ENCODE data around the gene PLCB1.

The PLCB1 gene

GRCh38 chr20:8764344-8764962 lies 632.4 kb downstream of the PLCB1 start:
- Histone ChIP-seq H3K27me3 (ENCODE audit: insufficient read depth, low read length) (no peaks in the 10 kb centered on the region), H4K20me1 (ENCODE audit: insufficient read depth, low read length) (no peaks in the 10 kb centered on the region), H3K4me2 (ENCODE audit: low read length) (no peak overlapping the region), H3K9me3 (ENCODE audit: low read length) (no peaks in the 10 kb centered on the region), H3K4me3 (ENCODE audit: low read depth, low read length, poor library complexity, severe bottlenecking) (no peak overlapping the region), H3K9me2 (ENCODE audit: low read depth, low read length) (no peaks in the 10 kb centered on the region), H3F3A (ENCODE audit: insufficient read depth, low read length) (no peaks in the 10 kb centered on the region), H2AFZ (ENCODE audit: low read length) (no peak overlapping the region), H3K9ac (ENCODE audit: low read length) (no peak overlapping the region), H3K36me3 (ENCODE audit: insufficient read depth, low read length) (no peaks in the 10 kb centered on the region), H3K27ac (ENCODE audit: low read depth, low read length, poor library complexity, severe bottlenecking) (no peak overlapping the region), H3K4me1 (ENCODE audit: insufficient read depth, low read length, severe bottlenecking) (no peaks in the 10 kb centered on the region), H3K79me2 (ENCODE audit: insufficient read depth, low read length) (no peaks in the 10 kb centered on the region)
- TF ChIP-seq, protein P1, sequence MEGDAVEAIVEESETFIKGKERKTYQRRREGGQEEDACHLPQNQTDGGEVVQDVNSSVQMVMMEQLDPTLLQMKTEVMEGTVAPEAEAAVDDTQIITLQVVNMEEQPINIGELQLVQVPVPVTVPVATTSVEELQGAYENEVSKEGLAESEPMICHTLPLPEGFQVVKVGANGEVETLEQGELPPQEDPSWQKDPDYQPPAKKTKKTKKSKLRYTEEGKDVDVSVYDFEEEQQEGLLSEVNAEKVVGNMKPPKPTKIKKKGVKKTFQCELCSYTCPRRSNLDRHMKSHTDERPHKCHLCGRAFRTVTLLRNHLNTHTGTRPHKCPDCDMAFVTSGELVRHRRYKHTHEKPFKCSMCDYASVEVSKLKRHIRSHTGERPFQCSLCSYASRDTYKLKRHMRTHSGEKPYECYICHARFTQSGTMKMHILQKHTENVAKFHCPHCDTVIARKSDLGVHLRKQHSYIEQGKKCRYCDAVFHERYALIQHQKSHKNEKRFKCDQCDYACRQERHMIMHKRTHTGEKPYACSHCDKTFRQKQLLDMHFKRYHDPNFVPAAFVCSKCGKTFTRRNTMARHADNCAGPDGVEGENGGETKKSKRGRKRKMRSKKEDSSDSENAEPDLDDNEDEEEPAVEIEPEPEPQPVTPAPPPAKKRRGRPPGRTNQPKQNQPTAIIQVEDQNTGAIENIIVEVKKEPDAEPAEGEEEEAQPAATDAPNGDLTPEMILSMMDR (IDR thresholded peaks at IDR 0.05; ENCODE audit: low read length) = no peak
- no peak for TF ChIP-seq EZH2 (IDR thresholded peaks at IDR 0.05; ENCODE audit: borderline replicate concordance, low read length)

DNA sequence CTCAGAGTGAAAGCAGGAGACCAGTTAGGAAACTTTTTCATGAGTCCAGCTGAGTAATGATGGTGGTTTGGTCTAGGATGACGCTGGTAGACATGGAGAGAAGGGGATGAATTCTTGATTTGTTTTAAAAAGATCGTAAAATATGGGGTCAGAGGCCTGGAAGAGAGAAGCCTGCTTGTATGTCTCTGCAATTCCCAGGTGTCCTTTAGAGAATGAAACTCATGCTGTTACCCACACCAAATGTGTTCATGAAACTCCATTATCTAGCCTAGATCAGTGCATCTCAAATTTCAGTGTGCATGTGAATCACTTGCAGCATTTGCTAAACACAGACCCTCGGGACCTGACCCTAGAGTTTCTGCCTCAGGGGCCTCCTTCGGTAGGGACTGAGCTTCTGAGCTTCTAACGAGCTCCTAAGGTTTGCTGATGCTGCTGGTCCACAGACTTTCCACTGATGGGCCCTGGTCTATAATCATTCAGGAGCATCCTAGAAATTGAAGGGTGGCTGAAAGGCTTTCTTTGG lies 634.9 kb downstream of the PLCB1 start:
- H3K4me3 ChIP-seq (ENCODE audit: low read depth, low read length, poor library complexity, severe bottlenecking) = no peak overlapping the region
- no peak for TF ChIP-seq EZH2 (IDR thresholded peaks at IDR 0.05; ENCODE audit: borderline replicate concordance, low read length)
- TF ChIP-seq, protein P1 (IDR thresholded peaks at IDR 0.05; ENCODE audit: low read length) = no peak
- H3K9me2 ChIP-seq (ENCODE audit: low read depth, low read length) = no peaks in the 10 kb centered on the region

DNA sequence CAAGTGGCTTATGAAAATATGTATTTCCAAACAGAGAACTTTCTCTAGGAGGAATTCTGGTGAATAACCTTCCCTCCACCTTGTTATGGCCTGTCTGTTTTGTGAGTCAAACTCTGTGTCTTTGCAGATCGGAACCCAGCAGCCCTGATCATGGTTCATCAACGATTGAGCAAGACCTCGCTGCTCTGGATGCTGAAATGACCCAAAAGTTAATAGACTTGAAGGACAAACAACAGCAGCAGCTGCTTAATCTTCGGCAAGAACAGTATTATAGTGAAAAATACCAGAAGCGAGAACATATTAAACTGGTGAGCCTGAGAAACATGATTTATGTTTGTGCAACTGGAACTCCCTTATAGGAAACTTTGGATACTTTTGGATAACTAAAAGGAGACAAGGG lies 642.3 kb downstream of the PLCB1 start:
- H3K79me2 ChIP-seq (ENCODE audit: insufficient read depth, low read length) = no peaks in the 10 kb centered on the region
- TF ChIP-seq EZH2 (IDR thresholded peaks at IDR 0.05; ENCODE audit: borderline replicate concordance, low read length) = no peak
- TF ChIP-seq, protein P1 (IDR thresholded peaks at IDR 0.05; ENCODE audit: low read length) = no peak
- no peak overlapping the region for H3K4me3 ChIP-seq (ENCODE audit: low read depth, low read length, poor library complexity, severe bottlenecking)

More for the DNA sequence above, 634.9 kb downstream of the PLCB1 start:
- H3K27ac ChIP-seq (ENCODE audit: low read depth, low read length, poor library complexity, severe bottlenecking) = no peak overlapping the region
- no peak overlapping the region for H3K9ac ChIP-seq (ENCODE audit: low read length)
- H2AFZ ChIP-seq (ENCODE audit: low read length) = no peak overlapping the region
- H3K4me1 ChIP-seq (ENCODE audit: insufficient read depth, low read length, severe bottlenecking) = no peaks in the 10 kb centered on the region
- H3K79me2 ChIP-seq (ENCODE audit: insufficient read depth, low read length) = no peaks in the 10 kb centered on the region
- no peaks in the 10 kb centered on the region for H3K36me3 ChIP-seq (ENCODE audit: insufficient read depth, low read length)
- H3K27me3 ChIP-seq (ENCODE audit: insufficient read depth, low read length) = no peaks in the 10 kb centered on the region
- H3F3A ChIP-seq (ENCODE audit: insufficient read depth, low read length) = no peaks in the 10 kb centered on the region
- no peaks in the 10 kb centered on the region for H3K9me3 ChIP-seq (ENCODE audit: low read length)
- no peaks in the 10 kb centered on the region for H4K20me1 ChIP-seq (ENCODE audit: insufficient read depth, low read length)
- no peak overlapping the region for H3K4me2 ChIP-seq (ENCODE audit: low read length)

More for the DNA sequence above, 642.3 kb downstream of the PLCB1 start:
- no peak overlapping the region for H2AFZ ChIP-seq (ENCODE audit: low read length)
- H4K20me1 ChIP-seq (ENCODE audit: insufficient read depth, low read length) = no peaks in the 10 kb centered on the region
- H3K27me3 ChIP-seq (ENCODE audit: insufficient read depth, low read length) = no peaks in the 10 kb centered on the region
- H3K36me3 ChIP-seq (ENCODE audit: insufficient read depth, low read length) = no peaks in the 10 kb centered on the region
- H3K27ac ChIP-seq (ENCODE audit: low read depth, low read length, poor library complexity, severe bottlenecking) = no peak overlapping the region
- H3K4me1 ChIP-seq (ENCODE audit: insufficient read depth, low read length, severe bottlenecking) = no peaks in the 10 kb centered on the region
- H3K9me3 ChIP-seq (ENCODE audit: low read length) = no peaks in the 10 kb centered on the region
- H3K9me2 ChIP-seq (ENCODE audit: low read depth, low read length) = no peaks in the 10 kb centered on the region
- H3K9ac ChIP-seq (ENCODE audit: low read length) = no peak overlapping the region
- no peaks in the 10 kb centered on the region for H3F3A ChIP-seq (ENCODE audit: insufficient read depth, low read length)
- no peak overlapping the region for H3K4me2 ChIP-seq (ENCODE audit: low read length)
